AG04450 (cell line): ENCODE measurements around the gene ASCC1. TPM values are rescaled to one million over a fixed set of nuclear protein-coding genes. Genes with fewer than 3 reads are reported as not detected.

ENCODE experiments used
- CTCF ChIA-PET: fragments of 300-600, 350-600 bp; formaldehyde crosslinking; extraction: SDS; loops from one replicate; lab custom pipeline; 2022; ENCODE audit warnings: antibody characterized with exemption, inconsistent platforms; lab: Charles Lee
- POLR2A ChIA-PET: fragments of 350-600 bp; formaldehyde crosslinking; extraction: SDS; loops from one replicate; lab custom pipeline; 2021; ENCODE audit warnings: antibody characterized with exemption, inconsistent platforms; lab: Yijun Ruan, JAX
- DNase-seq: peaks from one replicate; pipeline ENCODE4 v3.0.0-alpha.2; 2011; ENCODE audit warnings: low read depth, low spot score
- H3K27ac ChIP-seq: one replicate; pipeline ENCODE4 v1.5.1; 2012; ENCODE audit warnings: low read depth, low read length, control low read depth
- H3K27me3 ChIP-seq: one replicate; pipeline ENCODE4 v1.6.0; 2012; ENCODE audit warnings: low read length; ENCODE audit not compliant: control insufficient read depth, insufficient read depth
- H3K4me3 ChIP-seq: 2 replicates; pipeline ENCODE4 v1.5.1; 2011; ENCODE audit warnings: mild to moderate bottlenecking, low read depth, low read length, control low read depth
- H3K9me3 ChIP-seq: 2 replicates; pipeline ENCODE4 v1.5.1; 2012; ENCODE audit warnings: low read length; ENCODE audit not compliant: control insufficient read depth, insufficient read depth
- CTCF ChIP-seq: IDR thresholded peaks from 2 replicates; pipeline ENCODE4 v1.5.1; 2011; ENCODE audit warnings: low read depth, low read length, control low read depth, inconsistent platforms
- polyA plus RNA-seq: library from polyadenylated mRNA; depleted of rRNA; stranded (reverse); fragments of >200 nt; gene quantifications from 2 replicates; pipeline ENCODE4 v1.2.3, GENCODE V29; 2011

ASCC1 gene
- polyA plus RNA-seq, 1 experiment: 43.7 TPM

DNA sequence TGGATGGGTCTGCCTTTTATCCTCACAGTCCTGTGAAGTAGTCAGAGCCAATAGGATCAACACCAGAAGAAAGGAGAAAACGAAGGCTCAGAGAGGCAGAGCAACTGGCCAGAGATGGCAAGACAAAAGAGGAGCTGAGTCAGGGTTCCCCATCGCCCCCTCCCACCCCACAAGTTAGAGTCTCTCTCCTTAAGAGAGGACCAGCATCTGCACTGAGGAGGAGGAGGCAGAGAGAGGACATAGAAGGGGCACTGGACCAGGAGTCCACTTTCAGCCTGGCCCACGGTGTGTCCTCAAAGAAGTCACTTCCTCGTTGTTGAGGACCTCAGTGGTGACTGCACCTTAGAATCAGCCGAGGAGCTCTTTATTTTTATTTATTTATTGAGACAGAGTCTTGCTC is 139.3 kb downstream of the ASCC1 start:
- POLR2A ChIA-PET: no interaction called here
- Histone ChIP-seq H3K4me3 (no peak overlapping the region), H3K9me3 (peaks cover 6% of the 10 kb centered on the region), H3K27me3 (peaks cover 37% of the 10 kb centered on the region), H3K27ac (no peak overlapping the region)
- TF ChIP-seq CTCF: no peak
- DNase-seq: no peak
- CTCF ChIA-PET: no interaction called here

DNA sequence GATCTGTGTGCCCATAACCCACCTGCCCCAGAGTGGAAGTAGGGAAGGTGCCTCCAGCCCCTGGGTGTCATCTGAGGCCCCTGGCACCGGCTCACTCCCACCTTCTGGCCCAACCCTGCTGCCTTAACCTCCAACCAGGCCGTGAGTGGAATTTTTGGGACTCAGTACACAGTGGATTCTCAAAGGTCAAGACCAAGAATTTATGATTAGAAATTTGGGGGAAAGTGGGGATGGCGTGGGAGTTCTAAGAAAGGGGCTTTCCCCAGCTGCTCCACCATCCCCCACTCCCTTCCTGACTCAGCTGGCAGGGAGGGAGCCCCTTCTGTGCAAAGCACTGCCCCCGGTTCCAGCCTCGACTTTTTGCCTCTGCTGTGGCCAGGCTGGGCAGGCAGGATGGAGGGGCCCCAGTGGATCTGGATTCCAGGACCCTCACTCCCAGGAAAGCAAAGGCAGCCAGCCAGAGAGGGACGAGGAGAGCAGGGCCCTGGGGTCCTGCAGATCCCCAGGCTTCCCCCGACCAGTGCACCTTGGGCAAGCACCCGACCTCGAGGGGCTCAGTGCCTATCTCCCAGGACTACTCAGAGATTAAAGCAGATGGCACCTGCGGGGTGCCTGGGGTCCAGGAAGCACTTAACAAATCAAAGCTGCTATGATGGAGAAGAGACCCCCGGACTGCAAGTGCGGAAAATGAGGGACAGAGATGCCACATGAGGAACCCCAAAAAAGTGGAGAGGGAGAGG is 140.5 kb downstream of the ASCC1 start:
- CTCF ChIA-PET: no interaction called here
- peaks cover 35% of the 10 kb centered on the region for H3K27me3 ChIP-seq
- H3K9me3 ChIP-seq: peaks cover 8% of the 10 kb centered on the region
- DNase-seq: no peak
- no peak overlapping the region for H3K27ac ChIP-seq
- POLR2A ChIA-PET: no interaction called here
- H3K4me3 ChIP-seq: no peak overlapping the region
- TF ChIP-seq CTCF: no peak

GRCh38 chr10:72074574-72075375 is 141.3 kb downstream of the ASCC1 start:
- DNase-seq: no peak
- Histone ChIP-seq H3K9me3 (peaks cover 8% of the 10 kb centered on the region), H3K27me3 (peaks cover 32% of the 10 kb centered on the region), H3K4me3 (no peak overlapping the region), H3K27ac (no peak overlapping the region)
- ChIA-PET CTCF (no interaction called here), POLR2A (no interaction called here)
- no peak for TF ChIP-seq CTCF

DNA sequence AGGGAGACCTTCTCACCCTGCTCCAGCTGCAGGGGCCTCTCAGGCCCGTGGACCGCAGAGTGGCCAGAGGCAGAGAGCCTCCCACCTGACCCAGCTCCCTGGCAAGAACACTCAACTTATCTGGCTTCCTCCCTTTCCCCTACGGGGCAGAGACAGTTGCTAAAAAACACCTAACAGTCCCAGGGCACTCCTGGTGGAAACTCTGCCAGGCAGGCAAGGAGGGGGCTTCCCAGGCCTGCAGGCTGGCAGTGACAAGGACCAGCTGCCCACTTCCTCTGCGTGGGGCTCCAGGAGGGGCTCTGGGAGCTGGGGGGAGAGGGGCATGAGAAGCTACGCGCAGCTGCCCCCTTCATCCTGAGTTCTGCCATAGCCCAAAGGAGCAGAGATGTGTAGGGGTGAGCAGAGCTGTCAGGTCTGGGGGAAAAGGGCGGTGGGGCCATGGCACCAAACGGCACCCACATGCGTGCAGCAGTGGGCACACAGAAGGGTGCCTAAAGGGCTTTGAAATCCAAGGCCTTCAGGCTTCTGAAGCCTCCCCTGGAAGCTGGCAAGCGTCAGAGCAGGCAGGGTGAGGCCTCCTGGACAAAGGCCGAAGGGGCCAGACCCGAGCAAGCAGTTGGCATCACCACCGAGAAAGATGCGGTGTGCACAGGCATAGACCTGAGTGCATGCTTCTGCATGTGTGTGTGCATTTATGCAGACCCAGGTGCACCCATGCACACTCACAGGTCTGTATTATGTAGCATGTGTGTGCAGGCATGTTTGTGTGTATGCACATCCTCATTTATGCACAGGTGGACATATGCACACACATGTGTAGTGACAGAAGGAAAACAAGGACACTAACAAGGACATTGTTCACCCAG is 142.1 kb downstream of the ASCC1 start:
- H3K4me3 ChIP-seq: no peak overlapping the region
- DNase-seq: no peak
- ChIA-PET POLR2A (no interaction called here), CTCF (no interaction called here)
- no peak for TF ChIP-seq CTCF
- H3K27me3 ChIP-seq: peaks cover 33% of the 10 kb centered on the region
- peaks cover 8% of the 10 kb centered on the region for H3K9me3 ChIP-seq
- no peak overlapping the region for H3K27ac ChIP-seq
